K562 (cell line): ENCODE measurements around the gene TRIOBP. TPM values are rescaled to one million over a fixed set of nuclear protein-coding genes. Genes with fewer than 3 reads are reported as not detected.

Source experiments
- CGGBP1 ChIP-seq: fragments of 250-450 bp; sonication (Bioruptor Pico); IDR thresholded peaks from 2 replicates; pipeline ENCODE4 v1.9.0; 2021; ENCODE audit warnings: mild to moderate bottlenecking
- CREB1 ChIP-seq, 2 experiments: sonication (generic) in 1 of 2; formaldehyde crosslinking in 1 of 2; IDR thresholded peaks; 2 replicates each; pipeline versions ENCODE4 v1.6.1 to v1.8.0; 2012 to 2022; ENCODE audit warnings: inconsistent platforms in 1 of 2, mild to moderate bottlenecking in 1 of 2, missing genetic modification reagents in 1 of 2, moderate library complexity in 1 of 2
- CREM ChIP-seq: IDR thresholded peaks from 2 replicates; pipeline ENCODE4 v1.6.1; 2014; ENCODE audit warnings: antibody characterized with exemption, low read depth
- FOXM1 ChIP-seq, 2 experiments: fragments of 450-650 bp in 1 of 2; sonication (generic) in 1 of 2; formaldehyde crosslinking in 1 of 2; IDR thresholded peaks; 2 replicates each; pipeline versions ENCODE4 v1.6.1 to v1.9.0; 2017 to 2022; ENCODE audit warnings: low read depth in 2 of 2, mild to moderate bottlenecking in 2 of 2, missing genetic modification reagents in 1 of 2, moderate library complexity in 1 of 2
- JUND ChIP-seq, 2 experiments: IDR thresholded peaks; 2 replicates in 1 of 2; 3 replicates in 1 of 2; pipeline ENCODE4 v1.6.1; 2011; ENCODE audit warnings: borderline replicate concordance in 2 of 2, low read depth in 2 of 2, low read length in 2 of 2, improper control_type of control experiment in 1 of 2, missing biosample characterization in 1 of 2, missing genetic modification characterization in 1 of 2, missing genetic modification reagents in 1 of 2
- PRDM10 ChIP-seq: fragments of 450-650 bp; IDR thresholded peaks from 2 replicates; pipeline ENCODE4 v1.6.1; 2018; ENCODE audit not compliant: partially characterized antibody
- RREB1 ChIP-seq: fragments of 250-450 bp; sonication (Bioruptor Pico); IDR thresholded peaks from 2 replicates; pipeline ENCODE4 v1.4.0; 2020
- SMAD1 ChIP-seq: fragments of 150-350 bp; IDR thresholded peaks from 2 replicates; pipeline ENCODE4 v1.6.1; 2014; ENCODE audit warnings: low read length, low read depth; ENCODE audit not compliant: partially characterized antibody
- SMARCE1 ChIP-seq: fragments of 450-650 bp; IDR thresholded peaks from 2 replicates; pipeline ENCODE4 v1.7.1; 2016; ENCODE audit warnings: mild to moderate bottlenecking
- SNIP1 ChIP-seq: fragments of 450-650 bp; IDR thresholded peaks from 2 replicates; pipeline ENCODE4 v1.7.1; 2017; ENCODE audit warnings: low read depth, mild to moderate bottlenecking
- TCF7 ChIP-seq: sonication (generic); IDR thresholded peaks from 2 replicates; pipeline ENCODE4 v1.6.1; 2016; ENCODE audit warnings: antibody characterized with exemption, borderline replicate concordance
- ZBTB7A ChIP-seq: IDR thresholded peaks from 2 replicates; pipeline ENCODE4 v1.6.1; 2011; ENCODE audit warnings: low read depth, mild to moderate bottlenecking, low read length, moderate library complexity, borderline replicate concordance; ENCODE audit not compliant: control insufficient read depth
- ZNF140 ChIP-seq: fragments of 250-450 bp; sonication (Bioruptor Pico); IDR thresholded peaks from 2 replicates; pipeline ENCODE4 v1.8.0; 2021; ENCODE audit warnings: moderate library complexity, mild to moderate bottlenecking, inconsistent platforms
- ZNF583 ChIP-seq: fragments of 250-450 bp; sonication (Bioruptor Pico); IDR thresholded peaks from 2 replicates; pipeline ENCODE4 v1.4.0; 2020
- polyA plus RNA-seq, 8 experiments: library from polyadenylated mRNA; depleted of rRNA in 4 of 8; stranded (reverse) in 5 of 8; unstranded in 3 of 8; fragments of >200 nt; fragmentation: Nextera tagmentation in 2 of 8; fragmentation: Illumina TruSeq in 1 of 8; extraction: Ambion mirVana in 2 of 8; extraction: Trizol in 1 of 8; gene quantifications; 2 replicates each; pipeline versions ENCODE4 v1.2.1 to v1.2.3, GENCODE V29; 2011 to 2014; ENCODE audit warnings: inconsistent platforms in 1 of 8, missing spikeins in 1 of 8
- total RNA-seq, 7 experiments: library from RNA; depleted of rRNA in 6 of 7; stranded (reverse); fragments of >200 nt in 6 of 7; fragmentation: Illumina TruSeq in 2 of 7; extraction: Trizol in 2 of 7; gene quantifications; 2 replicates each; pipeline versions ENCODE4 v1.2.1 to v1.2.3, GENCODE V29; 2011 to 2021; ENCODE audit warnings: low replicate concordance in 1 of 7

The TRIOBP gene
- total and polyA plus RNA-seq, 9 of the 15 experiments (the other 6 are each of a cell fraction or from before 2014, with no cell fraction given): 0.24 to 13.8 (median 5.5) TPM

- TF ChIP-seq CREB1 (IDR thresholded peaks at IDR 0.05) (no peak), CREB1 (CRISPR knock-in tag; IDR thresholded peaks at IDR 0.05) (0 out of 2 replicates have a peak, but pooled peaks have one; percentile 20), CREM (peak; percentile 71), ZBTB7A (peak; percentile 41; the same call in 1 of the 2 replicates), SMARCE1 (no peak), JUND (IDR thresholded peaks at IDR 0.05; ENCODE audit: borderline replicate concordance, low read depth, low read length) (no peak), JUND (tag; IDR thresholded peaks at IDR 0.05; ENCODE audit: borderline replicate concordance, low read depth, low read length) (peak; percentile 45; the same call in 1 of the 3 replicates), SMAD1 (no peak), SNIP1 (no peak), RREB1 (no peak), FOXM1 (IDR thresholded peaks at IDR 0.05; ENCODE audit: low read depth) (no peak), FOXM1 (CRISPR knock-in tag; IDR thresholded peaks at IDR 0.05; ENCODE audit: low read depth) (no peak), TCF7 (no peak), PRDM10 (peak; percentile 10), ZNF140 (CRISPR knock-in tag) (no peak), CGGBP1 (no peak), ZNF583 (no peak)
Observed at GRCh38 chr22:37661160-37661924, 35.5 kb upstream of the TRIOBP start (continued).
